Mesenchymal stem cell (in vitro differentiated cells and primary cell): ENCODE measurements around the gene PRKD2.

Experiments used
- DNase-seq: peaks from one replicate; pipeline ENCODE4 v3.0.0-alpha.2; 2013
- H2AFZ ChIP-seq: one replicate; pipeline ENCODE4 v1.6.1; 2013; ENCODE audit warnings: low read depth, mild to moderate bottlenecking, control low read depth, inconsistent platforms, low read length, moderate library complexity
- H2AK5ac ChIP-seq: 2 replicates; pipeline ENCODE4 v1.6.1; 2013; ENCODE audit warnings: low read length, moderate library complexity, mild to moderate bottlenecking, inconsistent platforms; ENCODE audit not compliant: severe bottlenecking
- H2BK120ac ChIP-seq: one replicate; pipeline ENCODE4 v1.6.1; 2013; ENCODE audit warnings: low read depth, mild to moderate bottlenecking, inconsistent platforms, low read length, moderate library complexity
- H2BK12ac ChIP-seq, 2 experiments: one replicate each; pipeline ENCODE4 v1.6.1; 2013; ENCODE audit warnings: inconsistent platforms in 2 of 2, low read length in 2 of 2, mild to moderate bottlenecking in 2 of 2, moderate library complexity in 2 of 2, control low read depth in 1 of 2
- H2BK15ac ChIP-seq: one replicate; pipeline ENCODE4 v1.6.1; 2013; ENCODE audit warnings: mild to moderate bottlenecking, low read depth, inconsistent platforms; ENCODE audit not compliant: poor library complexity, severe bottlenecking
- H2BK5ac ChIP-seq: 2 replicates; pipeline ENCODE4 v1.6.1; 2013; ENCODE audit warnings: low read depth, mild to moderate bottlenecking, low read length, control low read depth, inconsistent platforms; ENCODE audit not compliant: poor library complexity, severe bottlenecking
- H3K14ac ChIP-seq, 2 experiments: one replicate each; pipeline ENCODE4 v1.6.1; 2013; ENCODE audit warnings: inconsistent platforms in 2 of 2, low read length in 2 of 2, control low read depth in 1 of 2, mild to moderate bottlenecking in 1 of 2, moderate library complexity in 1 of 2
- H3K18ac ChIP-seq, 2 experiments: one replicate each; pipeline ENCODE4 v1.6.1; 2013; ENCODE audit warnings: inconsistent platforms in 2 of 2, low read length in 2 of 2, control low read depth in 1 of 2, low read depth in 1 of 2, mild to moderate bottlenecking in 1 of 2
- H3K23ac ChIP-seq, 2 experiments: one replicate each; pipeline ENCODE4 v1.6.1; 2013; ENCODE audit warnings: inconsistent platforms in 2 of 2, low read length in 2 of 2, mild to moderate bottlenecking in 2 of 2, moderate library complexity in 2 of 2, control low read depth in 1 of 2
- H3K27ac ChIP-seq: 2 replicates; pipeline ENCODE4 v1.5.1; 2013; ENCODE audit warnings: mild to moderate bottlenecking, moderate library complexity, low read length, control low read depth, inconsistent platforms; ENCODE audit not compliant: poor library complexity, severe bottlenecking
- H3K27me3 ChIP-seq, 2 experiments: 2 replicates each; pipeline versions ENCODE4 v1.6.1 to v1.7.0; 2013; ENCODE audit warnings: low read length in 2 of 2, mild to moderate bottlenecking in 2 of 2, moderate library complexity in 2 of 2, control low read depth in 1 of 2, inconsistent platforms in 1 of 2; ENCODE audit not compliant: control insufficient read depth in 1 of 2, insufficient read depth in 1 of 2
- H3K36me3 ChIP-seq, 2 experiments: 2 replicates each; pipeline versions ENCODE4 v1.6.1 to v1.7.0; 2013; ENCODE audit warnings: low read length in 2 of 2, control low read depth in 1 of 2, inconsistent platforms in 1 of 2, low read depth in 1 of 2, mild to moderate bottlenecking in 1 of 2; ENCODE audit not compliant: insufficient read depth in 2 of 2, control insufficient read depth in 1 of 2
- H3K4ac ChIP-seq, 2 experiments: one replicate each; pipeline ENCODE4 v1.6.1; 2013; ENCODE audit warnings: inconsistent platforms in 2 of 2, low read length in 2 of 2, mild to moderate bottlenecking in 2 of 2, moderate library complexity in 2 of 2, control low read depth in 1 of 2, low read depth in 1 of 2
- H3K4me1 ChIP-seq: 2 replicates; pipeline ENCODE4 v1.6.1; 2013; ENCODE audit warnings: low read depth, low read length, control low read depth; ENCODE audit not compliant: control insufficient read depth, insufficient read depth
- H3K4me2 ChIP-seq: 2 replicates; pipeline ENCODE4 v1.6.1; 2013; ENCODE audit warnings: low read length, mild to moderate bottlenecking, inconsistent platforms; ENCODE audit not compliant: poor library complexity, severe bottlenecking
- H3K4me3 ChIP-seq, 2 experiments: 2 replicates each; pipeline versions ENCODE4 v1.5.1 to v1.7.0; 2013; ENCODE audit warnings: low read length in 2 of 2, mild to moderate bottlenecking in 2 of 2, control low read depth in 1 of 2, low read depth in 1 of 2; ENCODE audit not compliant: insufficient read depth in 1 of 2
- H3K79me1 ChIP-seq: replicated peaks from 2 replicates; pipeline ENCODE4 v1.6.1; 2013; ENCODE audit warnings: mild to moderate bottlenecking, control low read depth, low read length, inconsistent platforms; ENCODE audit not compliant: poor library complexity, severe bottlenecking
- H3K9ac ChIP-seq: 2 replicates; pipeline ENCODE4 v1.7.0; 2013; ENCODE audit warnings: mild to moderate bottlenecking, low read length, moderate library complexity
- H3K9me3 ChIP-seq: 2 replicates; pipeline ENCODE4 v1.7.0; 2013; ENCODE audit warnings: mild to moderate bottlenecking, low read length; ENCODE audit not compliant: control insufficient read depth
- H4K8ac ChIP-seq: one replicate; pipeline ENCODE4 v1.6.1; 2013; ENCODE audit warnings: inconsistent platforms, mild to moderate bottlenecking, low read length, moderate library complexity
- H4K91ac ChIP-seq: one replicate; pipeline ENCODE4 v1.6.1; 2013; ENCODE audit warnings: mild to moderate bottlenecking, low read length, inconsistent platforms
- WGBS: methylation state at CpG from one replicate; pipeline ENCODE4 v1.1.7; 2013; ENCODE audit warnings: mixed read lengths; 5-methylcytosine and 5-hydroxymethylcytosine counted together

The PRKD2 gene

GRCh38 chr19:46718934-46719622, 2.2 kb upstream of the PRKD2 start:
- no peak overlapping the region for H4K91ac ChIP-seq
- no peak overlapping the region for H2AK5ac ChIP-seq
- H3K9ac ChIP-seq, result no peak overlapping the region
- peaks cover 39% of the 10 kb centered on the region for H3K79me1 ChIP-seq
- H3K9me3 ChIP-seq, result no peaks in the 10 kb centered on the region
- H3K27me3 ChIP-seq, result no peaks in the 10 kb centered on the region
- no peak overlapping the region for H3K14ac ChIP-seq
- peaks cover 22% of the 10 kb centered on the region for H3K4me1 ChIP-seq
- WGBS, result 88% methylated on average over 13 of the region's 15 CpGs
- no peak overlapping the region for H3K23ac ChIP-seq
- peaks cover 41 to 63% of the 10 kb centered on the region in 2 experiments for H3K36me3 ChIP-seq
- no peak overlapping the region for H2AFZ ChIP-seq
- H3K4ac ChIP-seq, result no peak overlapping the region
- H2BK15ac ChIP-seq, result no peak overlapping the region
- H4K8ac ChIP-seq, result no peak overlapping the region
- H3K4me2 ChIP-seq, result no peak overlapping the region
- H3K27ac ChIP-seq, result no peak overlapping the region
- H2BK120ac ChIP-seq, result no peak overlapping the region
- H3K4me3 ChIP-seq, result no peak overlapping the region
- H3K18ac ChIP-seq, result no peak overlapping the region
- no peak for DNase-seq
- H2BK12ac ChIP-seq, result no peak overlapping the region
- H2BK5ac ChIP-seq, result no peak overlapping the region

GRCh38 chr19:46718157-46718933, 1.4 kb upstream of the PRKD2 start:
- no peak overlapping the region for H3K23ac ChIP-seq
- no peak overlapping the region for H4K91ac ChIP-seq
- 79% methylated on average over 17 of the region's 17 CpGs for WGBS
- no peak overlapping the region for H3K18ac ChIP-seq
- H3K14ac ChIP-seq, result no peak overlapping the region
- H2BK12ac ChIP-seq, result no peak overlapping the region
- H3K4me1 ChIP-seq, result peaks cover 28% of the 10 kb centered on the region
- H2AK5ac ChIP-seq, result no peak overlapping the region
- H3K27ac ChIP-seq, result no peak overlapping the region
- no peaks in the 10 kb centered on the region for H3K27me3 ChIP-seq
- no peak overlapping the region for H2BK120ac ChIP-seq
- H2BK5ac ChIP-seq, result no peak overlapping the region
- H2AFZ ChIP-seq, result no peak overlapping the region
- peak overlapping the region; percentile 95 for H3K9ac ChIP-seq
- H4K8ac ChIP-seq, result no peak overlapping the region
- H3K4ac ChIP-seq, result no peak overlapping the region
- DNase-seq, result no peak
- H3K79me1 ChIP-seq, result peaks cover 35% of the 10 kb centered on the region
- H3K4me2 ChIP-seq, result no peak overlapping the region
- H3K4me3 ChIP-seq, result peak overlapping the region in 1 of 2 experiments; percentile 93
- no peaks in the 10 kb centered on the region for H3K9me3 ChIP-seq
- no peak overlapping the region for H2BK15ac ChIP-seq
- peaks cover 33 to 57% of the 10 kb centered on the region in 2 experiments for H3K36me3 ChIP-seq

DNA sequence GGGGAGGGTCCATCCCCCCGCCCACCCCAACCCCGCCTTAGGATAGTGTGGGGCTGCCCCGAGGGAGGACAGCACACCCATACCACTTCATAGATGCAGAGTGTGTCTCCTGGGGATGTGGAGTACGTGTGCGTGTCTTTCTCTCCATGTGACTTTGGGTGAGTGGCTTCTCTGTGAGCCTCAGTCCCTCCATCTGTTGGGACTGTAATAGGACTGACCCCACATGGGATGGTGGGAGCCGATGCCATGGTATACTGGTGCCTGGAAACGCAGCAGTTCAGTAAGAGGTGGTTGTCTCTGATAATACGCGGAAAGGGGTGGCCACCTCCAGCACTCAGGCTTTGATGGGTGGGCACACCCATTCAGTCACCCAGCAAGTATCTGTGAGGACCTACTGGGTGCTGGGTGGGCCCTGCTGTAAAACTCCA, 816 bp upstream of the PRKD2 start:
- Histone ChIP-seq H2BK15ac (no peak overlapping the region), H3K23ac (no peak overlapping the region), H2BK120ac (no peak overlapping the region), H3K4me1 (peaks cover 27% of the 10 kb centered on the region), H3K79me1 (peaks cover 28% of the 10 kb centered on the region), H2BK12ac (peak overlapping the region in 1 of 2 experiments; percentile 22), H3K14ac (no peak overlapping the region), H3K4ac (no peak overlapping the region), H3K9me3 (no peaks in the 10 kb centered on the region), H2BK5ac (no peak overlapping the region), H3K27me3 (no peaks in the 10 kb centered on the region), H3K18ac (peak overlapping the region in 1 of 2 experiments; percentile 91), H4K8ac (no peak overlapping the region), H2AK5ac (no peak overlapping the region), H3K4me3 (peak overlapping the region in 1 of 2 experiments; percentile 93), H3K9ac (peak overlapping the region; percentile 95), H3K36me3 (peaks cover 28 to 51% of the 10 kb centered on the region in 2 experiments), H4K91ac (no peak overlapping the region), H3K27ac (no peak overlapping the region), H2AFZ (no peak overlapping the region), H3K4me2 (peak overlapping the region; percentile 69)
- DNase-seq, result no peak
- 56% methylated on average over 6 of the region's 9 CpGs for WGBS

DNA sequence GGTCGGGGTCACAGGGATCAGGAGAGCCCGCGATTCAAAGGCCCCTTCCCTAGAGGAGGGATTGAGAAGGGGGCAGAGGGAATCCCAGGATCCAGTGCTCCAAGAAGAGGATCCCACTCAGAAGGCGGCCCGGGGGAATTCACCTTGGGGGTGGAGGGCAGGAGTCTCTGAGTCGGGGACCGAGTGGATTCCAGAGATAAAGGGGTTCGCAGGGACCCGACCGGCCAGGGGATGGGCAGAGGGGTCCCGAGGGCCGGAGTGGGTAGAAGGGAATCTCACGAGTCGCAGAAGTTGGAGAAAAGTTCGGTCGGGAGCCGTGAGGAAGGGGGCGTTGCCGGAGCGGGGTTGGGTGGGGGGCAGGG, 261 bp downstream of the PRKD2 start:
- Histone ChIP-seq H3K79me1 (peaks cover 21% of the 10 kb centered on the region), H3K4me2 (peak overlapping the region; percentile 87), H2BK12ac (no peak overlapping the region), H3K36me3 (peaks cover 17 to 43% of the 10 kb centered on the region in 2 experiments), H4K91ac (no peak overlapping the region), H3K18ac (peak overlapping the region; percentile 50 to 61), H2AFZ (no peak overlapping the region), H3K14ac (no peak overlapping the region), H3K4me3 (peak overlapping the region; percentile 70 to 93), H2BK120ac (no peak overlapping the region), H4K8ac (no peak overlapping the region), H2BK15ac (peak overlapping the region; percentile 50), H3K4me1 (peaks cover 21% of the 10 kb centered on the region), H3K27ac (no peak overlapping the region), H3K9me3 (no peaks in the 10 kb centered on the region), H2AK5ac (no peak overlapping the region), H3K23ac (no peak overlapping the region), H2BK5ac (no peak overlapping the region), H3K4ac (peak overlapping the region in 1 of 2 experiments; percentile 38), H3K9ac (peak overlapping the region; percentile 95), H3K27me3 (no peaks in the 10 kb centered on the region)
- no peak for DNase-seq
- under 1% methylated on average over 20 of the region's 20 CpGs for WGBS
